Activated naive CD4-positive, alpha-beta T cell (primary cell): ENCODE measurements around the gene UST.
"Not testable (repeated sequence)": the region's sequence is repeated elsewhere in the genome, so short reads cannot be mapped to it uniquely, and the experiment has no call there.

Experiments used
- DNase-seq, 4 experiments: peaks; one replicate each; lab custom pipeline; 2025; lab: John Stamatoyannopoulos, UW

Gene UST

DNA sequence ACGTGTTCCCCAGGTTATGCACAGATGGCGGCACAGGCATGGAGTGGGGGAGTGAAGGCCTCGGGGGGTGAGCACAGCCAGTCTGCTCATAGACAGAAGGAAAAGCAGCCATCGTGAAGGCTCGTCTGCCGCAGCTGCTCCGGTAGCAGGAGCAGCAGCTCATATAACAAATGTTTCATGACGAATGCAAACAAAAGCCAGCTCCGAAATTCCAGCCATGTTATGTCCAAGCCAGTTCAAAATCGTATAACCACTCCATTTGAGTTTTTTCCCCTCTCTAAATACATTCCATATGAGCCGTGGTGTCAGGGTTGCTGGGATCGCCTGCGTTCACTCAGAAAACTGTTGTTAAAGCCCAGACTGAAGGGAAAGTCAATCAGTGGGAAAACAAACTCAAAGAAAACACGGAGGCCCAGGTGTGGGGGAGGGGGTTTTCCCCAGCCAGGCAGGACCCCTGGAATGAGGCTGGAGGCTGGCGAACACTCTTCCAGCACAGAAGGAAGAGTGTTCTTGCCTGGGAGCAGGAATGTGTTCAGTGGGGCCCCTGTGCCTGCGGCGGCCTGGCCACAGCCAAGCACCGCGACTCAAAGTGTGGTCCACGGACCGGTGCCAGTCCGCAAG is 290.3 kb downstream of the UST start:
- no peak for DNase-seq

DNA sequence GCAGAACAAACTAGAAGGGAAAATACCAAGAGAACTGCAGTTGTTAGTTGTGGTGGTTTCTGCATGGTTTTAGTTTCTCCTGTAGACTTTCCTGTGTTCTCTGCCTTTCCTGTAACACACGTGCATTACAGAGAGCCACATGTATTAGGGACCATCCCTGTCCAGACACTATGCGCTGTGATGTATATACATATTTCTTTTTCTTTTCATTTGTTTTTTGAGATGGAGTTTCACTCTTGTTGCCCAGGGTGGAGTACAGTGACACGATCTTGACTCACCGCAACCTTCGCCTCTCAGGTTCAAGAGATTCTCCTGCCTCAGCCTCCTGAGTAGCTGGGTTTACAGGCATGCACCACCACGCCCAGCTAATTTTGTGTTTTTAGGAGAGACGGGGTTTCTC is 292.2 kb downstream of the UST start:
- not testable (repeated sequence) for DNase-seq

DNA sequence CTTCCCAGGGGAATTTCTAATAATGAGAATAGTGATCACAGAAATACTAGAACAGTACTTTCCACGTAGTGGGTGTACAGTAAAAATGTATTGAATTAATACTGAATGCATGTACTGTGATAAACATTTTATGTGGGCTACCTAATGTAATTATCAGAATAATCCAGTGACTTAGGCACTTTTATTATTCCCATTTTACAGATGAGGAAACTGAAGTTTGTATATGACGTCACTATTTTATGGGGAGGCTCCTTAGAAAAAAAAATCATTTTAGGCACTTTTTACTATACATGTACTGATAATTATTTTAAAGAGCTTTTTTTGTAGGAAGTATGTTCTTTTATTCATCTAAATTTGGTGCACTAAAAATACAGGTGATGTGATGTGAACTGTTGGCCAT is 295.1 kb downstream of the UST start:
- no peak for DNase-seq

DNA sequence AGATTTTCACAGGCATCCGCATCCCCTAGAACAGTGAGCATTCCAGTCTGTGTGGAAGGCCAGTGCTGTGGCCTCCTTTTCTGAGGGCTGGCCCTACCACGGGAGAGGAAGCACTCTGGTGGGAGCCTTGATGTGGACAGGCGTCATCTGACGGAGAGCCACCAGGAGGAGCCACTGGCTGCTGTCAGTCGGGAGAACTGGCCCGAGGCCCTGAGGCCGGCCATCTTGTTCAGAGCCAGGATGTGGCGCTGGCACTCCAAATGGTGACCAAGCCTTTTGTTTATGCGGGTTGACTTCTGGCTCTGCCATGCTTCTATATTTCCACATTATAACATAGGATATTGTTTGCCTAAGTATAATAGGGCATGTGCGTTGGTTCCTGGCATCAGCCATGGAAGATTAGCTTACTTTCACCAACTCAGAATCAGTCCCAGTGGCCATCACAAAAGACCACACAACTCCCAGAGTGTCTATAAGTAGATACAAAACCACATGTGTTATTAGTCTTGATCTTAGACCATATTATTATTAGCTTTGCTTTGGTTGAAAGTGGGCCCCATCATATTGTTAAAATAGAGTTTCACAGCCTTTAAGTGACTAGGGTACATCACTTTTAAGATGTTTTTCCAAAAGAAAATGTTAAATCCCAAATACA is 296.8 kb downstream of the UST start:
- DNase-seq, result no peak

DNA sequence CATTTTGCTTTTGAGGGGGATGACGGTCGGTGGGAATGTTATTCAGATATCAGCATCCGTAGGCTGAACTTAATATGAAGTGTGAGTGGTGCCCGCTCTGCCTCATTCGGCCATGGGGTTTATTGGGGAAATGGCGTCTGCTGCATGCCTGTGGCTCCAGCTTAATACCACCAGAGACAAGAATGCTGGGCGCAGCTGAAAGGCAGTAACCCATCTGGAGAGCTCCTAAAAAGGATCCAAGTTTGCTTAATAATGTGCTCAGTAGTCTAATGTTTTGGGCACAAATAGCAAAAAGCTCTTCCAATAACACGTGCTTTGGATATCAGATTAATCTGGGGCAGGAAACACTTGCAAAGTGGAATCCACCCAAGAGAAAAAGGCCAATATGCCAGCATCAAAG is 297.7 kb downstream of the UST start:
- no peak for DNase-seq

DNA sequence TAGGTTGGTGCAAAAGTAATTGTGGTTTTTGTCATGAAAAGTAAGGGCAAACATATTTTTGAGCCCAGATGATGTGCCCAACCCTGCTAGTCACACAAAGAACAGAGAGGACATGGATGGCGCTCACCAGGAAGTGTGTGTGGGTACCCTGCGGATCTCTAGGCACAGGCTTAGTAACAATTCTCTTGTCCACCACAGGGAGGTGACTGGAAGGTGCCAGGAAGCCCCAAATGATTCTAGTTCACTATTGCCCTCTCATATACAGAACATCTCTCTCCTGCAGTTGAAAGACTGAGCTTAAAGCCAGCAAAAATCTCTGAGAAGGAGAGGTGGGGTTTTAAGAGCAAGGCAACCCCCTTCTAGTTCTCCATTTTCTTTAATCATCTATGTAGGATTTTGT is 298.6 kb downstream of the UST start:
- DNase-seq, result no peak

DNA sequence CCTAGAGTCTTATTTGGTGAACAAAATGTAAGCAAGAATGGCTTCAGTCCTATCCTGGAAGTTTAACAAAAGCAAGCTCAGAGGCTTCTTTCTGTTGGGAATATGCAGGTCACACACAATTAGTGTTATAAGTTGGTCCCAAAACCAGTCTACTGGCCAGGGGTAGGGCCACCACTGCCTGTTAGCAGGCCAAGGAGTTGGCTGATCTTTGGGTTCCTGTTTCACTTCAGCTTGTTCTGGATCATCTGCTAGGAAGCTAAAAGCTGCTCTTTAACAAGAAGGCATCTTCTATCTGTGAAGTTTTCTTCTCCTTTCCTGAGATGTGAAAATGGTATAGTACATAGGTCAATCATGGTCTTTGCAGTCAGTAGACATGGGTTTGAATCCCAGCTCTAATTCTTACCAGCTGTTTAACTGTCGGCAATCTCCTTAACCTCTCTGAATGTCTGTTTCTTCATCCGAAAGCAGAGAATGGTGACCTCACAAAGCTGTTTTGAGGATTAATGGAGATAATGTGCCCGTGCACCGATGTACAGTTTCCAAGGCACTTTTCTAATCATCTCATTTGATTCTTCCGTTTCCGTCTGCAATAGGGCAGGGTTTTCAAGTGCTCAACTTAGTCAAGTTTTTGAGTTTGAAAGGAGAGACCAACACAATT is 299.5 kb downstream of the UST start:
- DNase-seq, result no peak

DNA sequence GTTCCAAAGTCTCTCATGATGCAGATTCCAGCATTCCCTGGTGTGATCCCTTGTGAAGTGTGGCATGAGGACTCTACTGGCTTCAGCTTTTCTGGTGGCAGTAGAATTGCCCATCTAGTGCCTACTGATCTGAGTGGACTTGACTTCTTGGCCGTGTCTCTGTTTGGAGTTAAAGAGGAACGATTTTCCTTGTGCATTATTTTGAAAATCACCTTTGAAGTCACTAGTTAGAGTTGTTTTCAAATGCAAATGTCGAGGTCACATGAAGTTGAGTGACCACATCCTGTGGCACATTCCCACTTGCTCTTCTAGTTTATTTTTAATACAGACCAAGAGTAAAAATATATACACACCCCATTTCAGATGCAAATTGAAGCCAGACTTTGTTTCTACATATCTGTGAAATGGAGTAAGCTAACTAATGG is 300.0 kb downstream of the UST start:
- DNase-seq, result no peak

DNA sequence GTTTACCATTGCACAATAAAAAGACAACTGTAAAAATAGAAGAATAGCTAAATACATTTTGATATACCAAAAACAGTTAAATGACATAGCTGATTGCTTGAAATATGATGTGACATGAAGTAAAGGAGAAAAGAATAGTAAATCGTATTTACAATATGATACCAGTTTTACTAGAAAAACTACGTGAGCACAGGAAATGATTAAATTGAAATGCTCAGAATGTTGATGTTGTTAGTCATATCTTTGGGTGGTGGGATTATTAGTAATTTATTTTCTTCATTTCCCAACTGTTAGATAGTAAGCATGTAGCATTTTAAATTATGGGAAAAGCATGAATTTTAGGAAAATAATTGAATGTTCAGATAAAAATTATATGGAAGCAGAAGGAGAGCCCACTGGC is 302.4 kb downstream of the UST start:
- no peak for DNase-seq

DNA sequence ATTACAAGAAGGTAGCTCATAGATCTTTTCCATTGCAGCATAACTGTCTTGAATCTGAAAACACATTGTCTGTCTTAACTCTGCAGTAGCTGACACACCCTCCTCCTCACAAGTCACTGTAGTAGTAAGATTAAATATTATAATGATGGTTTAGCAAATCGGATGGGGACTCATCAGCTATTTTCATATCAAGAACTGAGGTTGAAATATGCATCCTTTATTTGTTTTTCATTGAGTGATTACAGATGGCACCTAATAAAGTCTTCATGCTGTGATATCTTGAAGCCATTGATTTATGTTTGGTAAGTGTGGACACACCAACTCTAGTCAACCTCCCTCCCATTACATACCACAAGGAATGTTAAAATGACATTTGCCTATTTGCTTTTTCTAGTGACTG is 303.3 kb downstream of the UST start:
- no peak for DNase-seq

DNA sequence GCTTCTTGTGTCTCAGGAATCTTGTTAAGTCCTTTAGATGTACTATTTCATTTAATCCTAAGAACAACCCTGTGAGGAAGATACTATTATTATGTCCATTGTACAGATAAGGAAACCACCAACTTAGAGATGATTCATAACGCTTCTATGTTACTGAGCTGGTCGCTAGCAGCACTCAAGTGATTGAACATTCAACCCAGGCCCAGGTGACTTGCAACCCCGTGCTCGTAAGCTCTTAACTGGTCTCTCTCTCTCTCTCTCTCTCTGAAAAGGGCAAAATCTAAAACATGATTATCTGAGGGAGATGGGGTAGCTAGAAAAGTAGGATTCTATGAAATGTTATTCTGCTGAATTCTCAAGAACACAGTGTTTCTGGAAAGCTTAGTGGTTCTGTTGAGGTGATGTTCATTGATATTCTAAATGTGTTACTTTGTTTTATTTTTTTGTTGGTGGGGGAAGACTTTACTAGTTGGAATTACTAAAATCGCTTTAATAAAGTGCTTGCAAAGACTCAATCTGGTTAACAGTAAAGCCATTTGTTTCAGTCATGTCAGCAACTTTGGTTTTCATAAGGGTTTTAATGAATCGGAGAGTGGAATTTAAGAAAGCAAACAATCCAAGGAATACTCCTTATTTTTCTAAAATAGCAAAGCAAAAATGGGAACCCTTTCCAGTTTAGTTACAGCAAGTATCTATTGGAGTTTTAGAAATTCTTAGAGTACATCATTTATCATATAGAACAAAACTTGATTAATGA is 305.7 kb downstream of the UST start:
- DNase-seq, result no peak

DNA sequence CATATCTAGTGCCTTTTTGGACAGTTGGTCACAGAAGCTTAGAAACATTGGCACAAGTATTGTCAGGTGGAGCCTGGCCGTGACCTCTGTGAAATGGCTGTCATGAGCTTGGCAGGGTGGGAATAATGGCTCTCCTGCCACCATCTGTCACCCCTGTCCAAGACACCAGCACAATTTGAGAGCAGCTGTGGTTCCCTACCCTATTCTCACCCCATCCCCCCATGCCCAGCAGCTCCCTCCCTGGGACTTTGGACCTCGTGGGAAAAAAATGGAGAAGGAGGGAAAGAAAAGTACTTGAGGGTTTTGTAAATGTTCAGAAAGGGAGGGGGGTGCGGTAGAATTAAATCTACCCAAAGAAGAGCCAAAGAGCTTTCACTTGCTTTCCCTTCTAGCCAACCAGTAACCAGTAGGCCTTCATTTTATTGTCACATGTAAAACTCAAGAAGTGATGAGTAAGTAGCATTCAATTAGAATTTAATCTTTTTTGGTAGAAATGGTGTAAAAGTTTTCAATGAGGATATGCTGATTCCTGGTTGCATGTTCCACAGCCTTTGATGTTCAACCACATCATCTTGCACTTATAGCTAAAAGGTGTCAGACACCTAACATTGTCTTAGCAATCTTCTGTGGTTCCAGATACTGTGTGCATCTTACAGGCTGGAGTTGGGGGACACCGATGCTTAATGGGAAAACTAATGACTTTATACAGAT is 307.2 kb downstream of the UST start:
- DNase-seq, result no peak

DNA sequence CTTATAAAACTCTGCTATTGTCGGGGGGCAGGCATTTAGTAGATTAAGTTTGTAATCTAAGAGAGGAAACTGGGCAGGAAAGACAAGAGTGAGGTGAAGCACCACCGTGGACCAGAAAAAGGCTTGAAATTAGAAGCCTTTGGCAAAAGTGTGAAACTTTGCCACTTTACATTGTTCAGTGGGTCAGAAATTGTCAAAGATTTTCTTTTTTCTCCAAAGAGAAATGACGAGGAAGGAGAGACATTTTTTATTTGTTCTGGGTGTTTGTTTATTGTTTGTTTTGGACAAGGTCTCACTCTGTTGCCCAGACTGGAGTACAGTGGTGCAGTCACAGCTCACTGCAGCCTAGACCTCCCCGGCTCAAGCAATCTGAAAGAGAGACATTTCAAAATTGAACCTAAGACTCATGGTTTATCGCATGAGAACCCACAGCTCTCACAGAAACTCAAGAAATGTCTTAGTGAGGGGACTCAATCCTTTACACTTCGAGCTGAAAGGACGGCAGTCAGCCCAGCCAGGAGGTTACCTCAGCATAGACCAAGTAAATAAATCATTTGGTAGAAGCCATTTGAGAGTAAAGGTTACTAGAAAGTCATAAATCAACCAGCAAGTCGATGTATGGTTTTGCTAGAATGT is 307.8 kb downstream of the UST start:
- no peak for DNase-seq

DNA sequence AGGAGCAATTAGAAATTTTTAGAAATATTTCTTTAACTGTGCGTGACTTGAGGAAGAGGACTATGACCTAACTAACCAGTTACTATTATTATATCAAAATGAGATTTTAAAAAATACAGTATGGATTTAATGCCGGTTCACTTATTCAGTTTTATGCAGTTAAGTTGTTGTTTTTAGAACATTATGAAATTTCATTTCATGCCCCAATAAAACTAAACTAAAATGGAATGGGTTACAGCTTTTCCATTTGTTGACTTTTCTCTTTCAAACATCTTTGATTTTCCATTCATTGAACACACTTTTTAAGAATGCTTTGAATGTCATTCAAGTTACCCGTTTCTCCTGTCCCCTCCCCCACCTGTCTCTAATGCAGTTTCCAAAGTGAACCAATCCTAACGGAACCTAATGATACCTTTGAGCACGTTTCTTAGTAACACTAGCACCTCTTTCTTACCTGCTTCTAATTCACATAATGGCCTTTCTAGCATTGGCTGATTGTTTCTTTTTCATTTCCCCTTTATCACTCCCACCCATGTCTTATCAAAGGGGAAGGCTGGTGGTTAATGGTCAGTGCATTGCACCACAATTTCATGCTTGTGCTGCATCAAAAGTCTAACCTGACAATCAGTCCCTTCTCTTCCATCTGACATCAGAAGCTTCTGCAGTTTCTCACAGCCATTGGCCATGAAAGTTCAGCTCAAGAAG is 308.5 kb downstream of the UST start:
- no peak for DNase-seq

DNA sequence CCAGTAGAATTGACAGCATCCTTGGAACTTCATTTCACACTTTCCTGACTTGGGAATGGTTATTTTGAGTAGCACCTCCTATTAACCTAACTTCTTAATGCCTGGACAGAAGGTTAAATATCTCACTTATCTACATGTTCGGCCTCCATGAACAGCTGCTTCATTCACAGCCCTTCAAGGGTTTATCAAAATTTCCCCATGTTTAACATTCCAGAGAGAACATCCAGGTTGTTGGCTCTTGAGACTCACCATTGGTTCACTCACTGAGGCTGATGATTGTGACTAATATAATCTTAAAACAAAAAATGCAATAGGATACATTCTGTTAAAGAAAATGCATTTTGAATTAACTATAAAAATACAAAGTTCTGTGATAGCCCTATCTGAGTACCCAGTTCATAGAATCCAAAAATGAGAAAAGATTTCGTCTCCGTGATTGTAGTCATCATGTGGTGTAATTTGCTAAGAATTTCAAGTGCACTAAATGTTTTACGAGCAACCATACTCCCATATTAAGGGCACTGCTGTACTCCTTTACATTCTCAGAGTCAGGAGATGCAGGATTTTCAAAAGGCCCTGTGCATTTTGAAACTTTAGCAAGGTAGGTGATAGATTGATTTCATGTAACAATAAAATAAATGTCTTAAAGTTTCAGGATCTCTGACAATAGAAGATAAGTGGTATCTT is 310.1 kb downstream of the UST start:
- no peak for DNase-seq

DNA sequence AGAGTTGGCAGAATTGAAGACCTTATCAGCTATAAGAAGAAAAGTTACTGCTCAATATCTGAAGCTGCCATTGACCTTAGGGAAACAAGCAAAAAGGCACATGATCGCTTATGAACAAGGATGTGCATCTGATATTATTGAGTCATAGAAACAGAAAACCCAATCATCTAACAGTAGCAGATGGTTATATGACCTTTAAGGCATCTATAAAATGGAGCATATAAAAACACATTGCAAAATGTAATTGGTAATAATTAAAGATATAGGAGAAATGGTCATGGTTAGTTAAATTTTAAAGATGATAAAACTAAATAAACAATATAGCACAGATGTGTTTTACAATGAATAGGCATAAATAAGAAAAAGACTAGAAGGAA is 310.6 kb downstream of the UST start:
- DNase-seq, result no peak

DNA sequence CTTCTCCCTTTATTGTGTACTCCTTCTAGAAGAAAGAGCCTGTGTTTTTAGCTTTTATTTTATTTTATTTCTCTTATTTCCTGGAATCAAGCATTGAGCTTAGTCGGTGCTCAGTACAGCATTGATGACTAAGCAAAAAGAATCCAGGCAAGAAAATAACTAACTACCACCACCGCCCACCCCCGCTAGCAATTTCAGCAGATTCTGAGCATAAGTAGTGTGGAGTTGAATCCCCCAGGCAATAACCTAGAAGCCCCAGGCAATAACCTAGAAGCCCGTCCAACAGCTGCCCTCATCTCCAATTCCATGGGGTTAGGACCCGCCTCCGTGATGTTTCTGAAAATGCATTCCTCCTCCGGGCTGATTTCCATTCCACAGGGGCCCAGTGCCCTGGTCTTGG is 312.7 kb downstream of the UST start:
- no peak for DNase-seq

DNA sequence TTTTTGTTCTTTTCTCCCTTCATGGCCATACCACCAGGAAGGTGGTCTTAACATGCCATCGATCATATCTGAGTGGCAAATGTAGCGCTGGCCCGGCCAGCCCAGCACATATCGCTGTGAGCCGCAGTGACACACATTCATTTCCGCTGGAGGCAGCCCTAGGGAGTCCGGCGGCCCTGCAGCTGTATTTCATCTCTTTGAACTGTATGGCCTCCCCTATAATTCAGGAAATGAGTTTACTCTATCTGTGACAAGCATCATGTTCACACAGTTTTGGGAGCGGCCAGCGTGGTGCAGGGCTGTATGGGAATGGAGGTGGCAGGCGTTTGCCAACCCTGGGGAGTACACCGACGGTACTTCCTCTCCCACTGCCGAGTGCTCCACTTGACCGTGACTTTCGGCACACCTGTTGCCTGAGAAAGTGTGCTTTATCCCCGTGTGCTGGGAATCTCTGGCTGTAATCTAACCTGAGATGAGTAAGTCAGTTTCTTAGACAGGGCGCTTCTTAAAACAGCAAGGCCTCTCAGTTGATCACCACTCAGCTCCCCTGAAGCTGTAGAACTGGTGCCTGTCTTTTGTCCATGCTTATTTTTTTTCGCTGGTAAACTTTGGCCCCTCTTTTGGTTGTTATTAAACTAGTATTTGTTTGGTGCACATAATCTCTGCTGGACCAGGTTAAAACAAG is 313.6 kb downstream of the UST start:
- peak in 1 of 4 experiments; percentile 8 for DNase-seq

DNA sequence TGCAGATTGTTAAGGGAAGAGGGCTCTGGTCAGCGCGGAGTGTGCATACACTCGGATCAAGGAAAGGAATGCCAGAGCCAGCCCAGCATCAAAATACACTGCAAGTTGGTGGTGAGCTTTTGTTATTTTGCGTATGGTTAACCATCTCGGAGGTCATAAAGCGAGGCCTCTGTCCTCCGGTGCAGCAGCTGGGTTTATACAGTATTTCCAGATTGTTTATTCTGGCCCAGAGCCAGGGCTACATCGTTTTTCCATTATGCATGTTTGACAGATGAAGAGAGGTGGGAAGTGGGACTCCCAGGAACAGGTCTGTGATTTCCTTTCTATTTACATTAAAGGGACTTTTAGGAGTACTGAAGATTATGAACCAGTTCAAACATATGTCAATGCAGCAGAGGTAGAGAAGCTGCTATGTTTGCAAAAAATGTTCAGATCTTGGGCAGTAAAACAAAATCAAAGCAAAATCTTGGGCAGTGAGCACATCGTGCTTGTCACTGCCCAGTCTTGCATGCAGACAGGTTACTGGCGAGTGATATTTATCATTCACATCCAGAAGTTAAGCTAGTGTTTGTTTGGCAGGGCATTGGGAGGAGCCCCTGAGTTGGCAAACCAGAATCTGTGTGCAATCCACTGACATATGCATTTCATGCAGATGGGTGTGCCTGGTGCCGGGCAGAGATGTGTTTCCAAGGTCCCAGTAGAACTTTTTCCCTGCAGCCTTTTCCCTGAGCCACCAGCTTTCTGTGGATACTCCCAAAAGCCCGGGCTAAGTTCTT is 314.3 kb downstream of the UST start:
- no peak for DNase-seq
